GM23338 (cell line): Measurements from ENCODE around the gene ZNF581. TPM values are rescaled to one million over a fixed set of nuclear protein-coding genes. Genes with fewer than 3 reads are reported as not detected.

Experiments
- ATAC-seq: fragments of 200-7000 bp; cut with Tn5 transposase; 3 replicates; pipeline ENCODE4 v1.9.1; 2020
- DNase-seq: peaks from one replicate; pipeline ENCODE4 v3.0.0-alpha.2; 2015; ENCODE audit warnings: low spot score
- H2AFZ ChIP-seq: fragments of 200-600 bp; sonication (generic); 2 replicates; pipeline ENCODE4 v1.8.0; 2016; ENCODE audit warnings: antibody characterized with exemption, mild to moderate bottlenecking, moderate library complexity
- H3F3A ChIP-seq: fragments of 200-600 bp; sonication (generic); replicated peaks from 2 replicates; pipeline ENCODE4 v1.8.0; 2017; ENCODE audit warnings: antibody characterized with exemption, mixed run types, low read depth
- H3K27ac ChIP-seq: fragments of 200-600 bp; sonication (generic); 2 replicates; pipeline ENCODE4 v1.6.1; 2016; ENCODE audit warnings: low read depth
- H3K27me3 ChIP-seq: fragments of 200-600 bp; sonication (generic); 2 replicates; pipeline ENCODE4 v1.8.0; 2016; ENCODE audit warnings: mild to moderate bottlenecking, mixed run types, moderate library complexity; ENCODE audit not compliant: insufficient read depth
- H3K36me3 ChIP-seq: fragments of 200-600 bp; sonication (generic); 2 replicates; pipeline ENCODE4 v1.8.0; 2016; ENCODE audit warnings: mild to moderate bottlenecking; ENCODE audit not compliant: insufficient read depth
- H3K4me1 ChIP-seq: fragments of 200-600 bp; sonication (generic); 2 replicates; pipeline ENCODE4 v1.8.0; 2016; ENCODE audit warnings: mild to moderate bottlenecking, moderate library complexity; ENCODE audit not compliant: insufficient read depth
- H3K4me2 ChIP-seq: fragments of 200-600 bp; sonication (generic); 2 replicates; pipeline ENCODE4 v1.7.1; 2017; ENCODE audit warnings: mixed run types
- H3K4me3 ChIP-seq: fragments of 200-600 bp; sonication (generic); 2 replicates; pipeline ENCODE4 v1.6.1; 2016; ENCODE audit warnings: mixed run types
- H3K79me2 ChIP-seq: fragments of 200-600 bp; sonication (generic); replicated peaks from 2 replicates; pipeline ENCODE4 v1.8.0; 2017; ENCODE audit warnings: mild to moderate bottlenecking; ENCODE audit not compliant: insufficient read depth
- H3K9me2 ChIP-seq: fragments of 200-600 bp; sonication (generic); 2 replicates; pipeline ENCODE4 v1.8.0; 2017; ENCODE audit not compliant: insufficient read depth
- H4K20me1 ChIP-seq: fragments of 200-600 bp; sonication (generic); replicated peaks from 2 replicates; pipeline ENCODE4 v1.8.0; 2017; ENCODE audit warnings: mild to moderate bottlenecking; ENCODE audit not compliant: insufficient read depth
- H3K27ac Mint-ChIP-seq: 2 replicates; pipeline ENCODE4 v1.8.0; 2020; ENCODE audit warnings: inconsistent platforms, mild to moderate bottlenecking, moderate library complexity, mixed read lengths
- H3K27me3 Mint-ChIP-seq: 3 replicates; pipeline ENCODE4 v1.8.0; 2022; ENCODE audit warnings: low read depth, mild to moderate bottlenecking, moderate library complexity, mixed read lengths, inconsistent platforms; ENCODE audit not compliant: insufficient read depth, poor library complexity
- H3K36me3 Mint-ChIP-seq: 3 replicates; pipeline ENCODE4 v1.8.0; 2021; ENCODE audit warnings: low read depth, mild to moderate bottlenecking, inconsistent platforms, moderate library complexity, mixed read lengths
- H3K4me1 Mint-ChIP-seq: 3 replicates; pipeline ENCODE4 v1.8.0; 2020; ENCODE audit warnings: mild to moderate bottlenecking, inconsistent platforms, mixed read lengths
- H3K4me3 Mint-ChIP-seq: 3 replicates; pipeline ENCODE4 v1.8.0; 2021; ENCODE audit warnings: moderate library complexity, mild to moderate bottlenecking, inconsistent platforms, mixed read lengths
- H3K9me3 Mint-ChIP-seq: 3 replicates; pipeline ENCODE4 v1.8.0; 2020; ENCODE audit warnings: moderate library complexity, mild to moderate bottlenecking, inconsistent platforms, mixed read lengths
- CREB1 ChIP-seq: fragments of 250-450 bp; sonication (Bioruptor Pico); IDR thresholded peaks from 2 replicates; pipeline ENCODE4 v1.5.0; 2020; ENCODE audit warnings: low read depth, mild to moderate bottlenecking, moderate library complexity
- ETS1 ChIP-seq: IDR thresholded peaks from 2 replicates; pipeline ENCODE4 v1.6.1; 2016; ENCODE audit warnings: antibody characterized with exemption
- EZH2 ChIP-seq: fragments of 200-600 bp; sonication (generic); IDR thresholded peaks from one replicate; pipeline ENCODE4 v1.8.0; 2017; ENCODE audit warnings: antibody characterized with exemption, mild to moderate bottlenecking, low read depth; ENCODE audit not compliant: unreplicated experiment
- EZH2phosphoT487 ChIP-seq: fragments of 200-600 bp; sonication (generic); IDR thresholded peaks from one replicate; pipeline ENCODE4 v1.8.1; 2018; ENCODE audit warnings: antibody characterized with exemption; ENCODE audit not compliant: unreplicated experiment
- JUNB ChIP-seq: IDR thresholded peaks from one replicate; pipeline ENCODE4 v1.6.1; 2016; ENCODE audit warnings: antibody characterized with exemption; ENCODE audit not compliant: unreplicated experiment
- NANOG ChIP-seq: IDR thresholded peaks from 2 replicates; pipeline ENCODE4 v1.6.1; 2016; ENCODE audit warnings: antibody characterized with exemption, borderline replicate concordance
- POLR2AphosphoS5 ChIP-seq: IDR thresholded peaks from 2 replicates; pipeline ENCODE4 v1.6.1; 2016; ENCODE audit warnings: antibody characterized with exemption, low read depth
- REST ChIP-seq: IDR thresholded peaks from one replicate; pipeline ENCODE4 v1.6.1; 2018; ENCODE audit warnings: antibody characterized with exemption; ENCODE audit not compliant: unreplicated experiment
- STAT1 ChIP-seq: IDR thresholded peaks from one replicate; pipeline ENCODE4 v1.6.1; 2016; ENCODE audit warnings: antibody characterized with exemption; ENCODE audit not compliant: unreplicated experiment
- ZNF114 ChIP-seq: fragments of 250-450 bp; sonication (Bioruptor Pico); IDR thresholded peaks from 2 replicates; pipeline ENCODE4 v1.5.0; 2020; ENCODE audit warnings: mild to moderate bottlenecking, moderate library complexity
- ZNF331 ChIP-seq: fragments of 250-450 bp; sonication (Bioruptor Pico); IDR thresholded peaks from 2 replicates; pipeline ENCODE4 v1.5.0; 2020; ENCODE audit warnings: low read depth, mild to moderate bottlenecking, moderate library complexity
- polyA plus RNA-seq: library from polyadenylated mRNA; unstranded; fragments of >200 nt; fragmentation: Nextera tagmentation; extraction: Ambion mirVana; gene quantifications from 2 replicates; pipeline ENCODE4 v1.2.1, GENCODE V29; 2016
- total RNA-seq: library from RNA; depleted of rRNA; stranded (reverse); fragments of >200 nt; shearing (Covaris generic); gene quantifications from 2 replicates; pipeline ENCODE4 v1.2.3, GENCODE V29; 2014
- TF ChIP-seq, protein P1 (sequence below): fragments of 250-450 bp; sonication (Bioruptor Pico); IDR thresholded peaks from 2 replicates; pipeline ENCODE4 v1.5.0; 2020; ENCODE audit warnings: mild to moderate bottlenecking, moderate library complexity
- TF ChIP-seq, protein P2 (sequence below), 2 experiments: fragments of 200-600 bp in 1 of 2; sonication (generic) in 1 of 2; conservative IDR thresholded peaks; 2 replicates each; pipeline versions ENCODE4 v1.5.1 to v1.6.1; 2016 to 2017; ENCODE audit warnings: antibody characterized with exemption in 2 of 2, low read depth in 2 of 2, mild to moderate bottlenecking in 2 of 2, moderate library complexity in 1 of 2

ZNF581 gene
- total and polyA plus RNA-seq, 2 experiments from 2014 or later, result 48.5 to 87.6 TPM

- peaks cover 17% of the 10 kb centered on the region for H3K79me2 ChIP-seq
- peaks cover 31% of the 10 kb centered on the region for H3K27me3 Mint-ChIP-seq
- peaks cover 5% of the 10 kb centered on the region; the same call in 1 of the 2 replicates for H4K20me1 ChIP-seq
- H3K9me3 Mint-ChIP-seq, result peaks cover 11% of the 10 kb centered on the region
- H3K4me2 ChIP-seq, result no peak overlapping the region
- H3K4me3 Mint-ChIP-seq, result peak overlapping the region; percentile 1; the same call in 2 of the 3 replicates
- TF ChIP-seq, protein P1, sequence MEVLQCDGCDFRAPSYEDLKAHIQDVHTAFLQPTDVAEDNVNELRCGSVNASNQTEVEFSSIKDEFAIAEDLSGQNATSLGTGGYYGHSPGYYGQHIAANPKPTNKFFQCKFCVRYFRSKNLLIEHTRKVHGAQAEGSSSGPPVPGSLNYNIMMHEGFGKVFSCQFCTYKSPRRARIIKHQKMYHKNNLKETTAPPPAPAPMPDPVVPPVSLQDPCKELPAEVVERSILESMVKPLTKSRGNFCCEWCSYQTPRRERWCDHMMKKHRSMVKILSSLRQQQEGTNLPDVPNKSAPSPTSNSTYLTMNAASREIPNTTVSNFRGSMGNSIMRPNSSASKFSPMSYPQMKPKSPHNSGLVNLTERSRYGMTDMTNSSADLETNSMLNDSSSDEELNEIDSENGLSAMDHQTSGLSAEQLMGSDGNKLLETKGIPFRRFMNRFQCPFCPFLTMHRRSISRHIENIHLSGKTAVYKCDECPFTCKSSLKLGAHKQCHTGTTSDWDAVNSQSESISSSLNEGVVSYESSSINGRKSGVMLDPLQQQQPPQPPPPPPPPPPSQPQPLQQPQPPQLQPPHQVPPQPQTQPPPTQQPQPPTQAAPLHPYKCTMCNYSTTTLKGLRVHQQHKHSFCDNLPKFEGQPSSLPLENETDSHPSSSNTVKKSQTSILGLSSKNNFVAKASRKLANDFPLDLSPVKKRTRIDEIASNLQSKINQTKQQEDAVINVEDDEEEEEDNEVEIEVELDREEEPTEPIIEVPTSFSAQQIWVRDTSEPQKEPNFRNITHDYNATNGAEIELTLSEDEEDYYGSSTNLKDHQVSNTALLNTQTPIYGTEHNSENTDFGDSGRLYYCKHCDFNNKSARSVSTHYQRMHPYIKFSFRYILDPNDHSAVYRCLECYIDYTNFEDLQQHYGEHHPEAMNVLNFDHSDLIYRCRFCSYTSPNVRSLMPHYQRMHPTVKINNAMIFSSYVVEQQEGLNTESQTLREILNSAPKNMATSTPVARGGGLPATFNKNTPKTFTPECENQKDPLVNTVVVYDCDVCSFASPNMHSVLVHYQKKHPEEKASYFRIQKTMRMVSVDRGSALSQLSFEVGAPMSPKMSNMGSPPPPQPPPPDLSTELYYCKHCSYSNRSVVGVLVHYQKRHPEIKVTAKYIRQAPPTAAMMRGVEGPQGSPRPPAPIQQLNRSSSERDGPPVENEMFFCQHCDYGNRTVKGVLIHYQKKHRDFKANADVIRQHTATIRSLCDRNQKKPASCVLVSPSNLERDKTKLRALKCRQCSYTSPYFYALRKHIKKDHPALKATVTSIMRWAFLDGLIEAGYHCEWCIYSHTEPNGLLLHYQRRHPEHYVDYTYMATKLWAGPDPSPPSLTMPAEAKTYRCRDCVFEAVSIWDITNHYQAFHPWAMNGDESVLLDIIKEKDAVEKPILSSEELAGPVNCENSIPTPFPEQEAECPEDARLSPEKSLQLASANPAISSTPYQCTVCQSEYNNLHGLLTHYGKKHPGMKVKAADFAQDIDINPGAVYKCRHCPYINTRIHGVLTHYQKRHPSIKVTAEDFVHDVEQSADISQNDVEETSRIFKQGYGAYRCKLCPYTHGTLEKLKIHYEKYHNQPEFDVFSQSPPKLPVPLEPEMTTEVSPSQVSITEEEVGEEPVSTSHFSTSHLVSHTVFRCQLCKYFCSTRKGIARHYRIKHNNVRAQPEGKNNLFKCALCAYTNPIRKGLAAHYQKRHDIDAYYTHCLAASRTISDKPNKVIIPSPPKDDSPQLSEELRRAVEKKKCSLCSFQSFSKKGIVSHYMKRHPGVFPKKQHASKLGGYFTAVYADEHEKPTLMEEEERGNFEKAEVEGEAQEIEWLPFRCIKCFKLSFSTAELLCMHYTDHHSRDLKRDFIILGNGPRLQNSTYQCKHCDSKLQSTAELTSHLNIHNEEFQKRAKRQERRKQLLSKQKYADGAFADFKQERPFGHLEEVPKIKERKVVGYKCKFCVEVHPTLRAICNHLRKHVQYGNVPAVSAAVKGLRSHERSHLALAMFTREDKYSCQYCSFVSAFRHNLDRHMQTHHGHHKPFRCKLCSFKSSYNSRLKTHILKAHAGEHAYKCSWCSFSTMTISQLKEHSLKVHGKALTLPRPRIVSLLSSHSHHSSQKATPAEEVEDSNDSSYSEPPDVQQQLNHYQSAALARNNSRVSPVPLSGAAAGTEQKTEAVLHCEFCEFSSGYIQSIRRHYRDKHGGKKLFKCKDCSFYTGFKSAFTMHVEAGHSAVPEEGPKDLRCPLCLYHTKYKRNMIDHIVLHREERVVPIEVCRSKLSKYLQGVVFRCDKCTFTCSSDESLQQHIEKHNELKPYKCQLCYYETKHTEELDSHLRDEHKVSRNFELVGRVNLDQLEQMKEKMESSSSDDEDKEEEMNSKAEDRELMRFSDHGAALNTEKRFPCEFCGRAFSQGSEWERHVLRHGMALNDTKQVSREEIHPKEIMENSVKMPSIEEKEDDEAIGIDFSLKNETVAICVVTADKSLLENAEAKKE (CRISPR knock-in tag), result no peak
- TF ChIP-seq STAT1 (no peak), REST (no peak), CREB1 (CRISPR knock-in tag) (no peak), ZNF114 (CRISPR knock-in tag) (no peak), ZNF331 (CRISPR knock-in tag) (no peak), EZH2 (no peak), EZH2phosphoT487 (no peak), JUNB (no peak), NANOG (no peak), ETS1 (no peak), POLR2AphosphoS5 (no peak)
- TF ChIP-seq, protein P2, sequence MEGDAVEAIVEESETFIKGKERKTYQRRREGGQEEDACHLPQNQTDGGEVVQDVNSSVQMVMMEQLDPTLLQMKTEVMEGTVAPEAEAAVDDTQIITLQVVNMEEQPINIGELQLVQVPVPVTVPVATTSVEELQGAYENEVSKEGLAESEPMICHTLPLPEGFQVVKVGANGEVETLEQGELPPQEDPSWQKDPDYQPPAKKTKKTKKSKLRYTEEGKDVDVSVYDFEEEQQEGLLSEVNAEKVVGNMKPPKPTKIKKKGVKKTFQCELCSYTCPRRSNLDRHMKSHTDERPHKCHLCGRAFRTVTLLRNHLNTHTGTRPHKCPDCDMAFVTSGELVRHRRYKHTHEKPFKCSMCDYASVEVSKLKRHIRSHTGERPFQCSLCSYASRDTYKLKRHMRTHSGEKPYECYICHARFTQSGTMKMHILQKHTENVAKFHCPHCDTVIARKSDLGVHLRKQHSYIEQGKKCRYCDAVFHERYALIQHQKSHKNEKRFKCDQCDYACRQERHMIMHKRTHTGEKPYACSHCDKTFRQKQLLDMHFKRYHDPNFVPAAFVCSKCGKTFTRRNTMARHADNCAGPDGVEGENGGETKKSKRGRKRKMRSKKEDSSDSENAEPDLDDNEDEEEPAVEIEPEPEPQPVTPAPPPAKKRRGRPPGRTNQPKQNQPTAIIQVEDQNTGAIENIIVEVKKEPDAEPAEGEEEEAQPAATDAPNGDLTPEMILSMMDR (conservative IDR thresholded peaks at IDR 0.05; ENCODE audit: low read depth in 2 of 2), result no peak
- H3K4me3 ChIP-seq, result no peak overlapping the region
- peaks cover 25% of the 10 kb centered on the region for H3K4me1 Mint-ChIP-seq
- peaks cover 9% of the 10 kb centered on the region for H3K4me1 ChIP-seq
- no peaks in the 10 kb centered on the region for H3K36me3 ChIP-seq
- peaks cover 3% of the 10 kb centered on the region; the same call in 1 of the 2 replicates for H3K9me2 ChIP-seq
- peaks cover 30% of the 10 kb centered on the region for H3F3A ChIP-seq
- no peak overlapping the region for H3K27ac ChIP-seq
- H3K27ac Mint-ChIP-seq, result no peak overlapping the region
- H3K36me3 Mint-ChIP-seq, result peaks cover 20% of the 10 kb centered on the region
- no peaks in the 10 kb centered on the region for H3K27me3 ChIP-seq
- DNase-seq (no peak), ATAC-seq (no peak)
- no peak overlapping the region for H2AFZ ChIP-seq
These were observed 5.9 kb upstream of the ZNF581 start for GRCh38 chr19:55637534-55637933.
